Measurements from ENCODE around the gene CDH15.

- no peak for TF ChIP-seq CTCF (IDR thresholded peaks at IDR 0.05; ENCODE audit: insufficient read depth, low read depth, low read length)
- TF ChIP-seq EZH2 (IDR thresholded peaks at IDR 0.05; ENCODE audit: insufficient read depth, low read length) = no peak
These were observed 7.1 kb upstream of the CDH15 start for GRCh38 chr16:89164436-89164835.

Data from astrocyte (in vitro differentiated cells and primary cell).